22Rv1 (cell line): ENCODE results near the gene PDZD4.

Experiments
- CTCF ChIP-seq: fragments of 450-650 bp; IDR thresholded peaks from 2 replicates; pipeline ENCODE4 v1.5.1; 2017; ENCODE audit warnings: mild to moderate bottlenecking
- ZFX ChIP-seq: fragments of 450-650 bp; IDR thresholded peaks from 2 replicates; pipeline ENCODE4 v1.6.1; 2017; ENCODE audit warnings: antibody characterized with exemption, borderline replicate concordance

GRCh38 chrX:153869473-153870287, 39.3 kb upstream of the PDZD4 start:
- TF ChIP-seq CTCF (no peak), ZFX (no peak)
